HCT116 (cell line): ENCODE measurements around the gene PVRIG. TPM values are rescaled to one million over a fixed set of nuclear protein-coding genes. Genes with fewer than 3 reads are reported as not detected.
"Not testable (repeated sequence)": the region's sequence is repeated elsewhere in the genome, so short reads cannot be mapped to it uniquely, and the experiment has no call there.

Source experiments
- ATAC-seq: fragments of 200-7000 bp; cut with Tn5 transposase; 2 replicates; pipeline ENCODE4 v1.9.1; 2020; ENCODE audit warnings: mild to moderate bottlenecking, moderate library complexity
- BruUV-seq: library from RNA; stranded (reverse); fragments of 400-500 nt; replicated peaks from 2 replicates; lab custom pipeline; 2021; lab: Mats Ljungman, UMichigan
- CTCF ChIA-PET: fragments of 300-600 bp; sonication (Branson Sonifier 250); formaldehyde crosslinking; loops from one replicate; lab custom pipeline; 2021; ENCODE audit warnings: antibody characterized with exemption; lab: Charles Lee
- POLR2A ChIA-PET: fragments of 300-600, 350-600 bp; sonication (Branson Sonifier 250); formaldehyde crosslinking; loops from one replicate; lab custom pipeline; 2021; ENCODE audit warnings: antibody characterized with exemption; lab: Charles Lee
- RAD21 ChIA-PET, 2 experiments: fragments of 300-600 bp; sonication (Branson Sonifier 250); formaldehyde crosslinking; loops; one replicate each; lab custom pipeline; 2023; ENCODE audit warnings: low total read pairs in 2 of 2; ENCODE audit not compliant: uncharacterized antibody in 2 of 2, unreplicated experiment in 2 of 2, low non-redundant PET in 1 of 2; lab: Charles Lee
- DNase-seq: peaks from one replicate; pipeline ENCODE4 v3.0.0-alpha.2; 2010; ENCODE audit warnings: low read depth, low spot score
- H2AFZ ChIP-seq: fragments of 200-600 bp; shearing (Covaris generic), sonication (generic); 2 replicates; pipeline ENCODE4 v1.6.1; 2017; ENCODE audit warnings: low read depth, mixed run types, mixed read lengths, antibody characterized with exemption, low read length; ENCODE audit not compliant: poor library complexity, severe bottlenecking
- H3K27ac ChIP-seq: 2 replicates; pipeline ENCODE4 v1.5.1; 2012; ENCODE audit warnings: low read depth, low read length
- H3K27me3 ChIP-seq: fragments of 200-600 bp; sonication (generic); 2 replicates; pipeline ENCODE4 v1.6.1; 2016; ENCODE audit warnings: mixed run types, low read length, mixed read lengths; ENCODE audit not compliant: insufficient read depth
- H3K36me3 ChIP-seq, 2 experiments: fragments of 200-500 bp in 1 of 2; fragments of 200-600 bp in 1 of 2; sonication (Bioruptor generic) in 1 of 2; sonication (generic) in 1 of 2; 2 replicates each; pipeline versions ENCODE4 v1.5.1 to v1.6.1; 2014 to 2016; ENCODE audit warnings: low read length in 2 of 2, inconsistent platforms in 1 of 2, mixed read lengths in 1 of 2, mixed run types in 1 of 2; ENCODE audit not compliant: insufficient read depth in 2 of 2, control insufficient read depth in 1 of 2
- H3K4me1 ChIP-seq, 2 experiments: fragments of 200-600 bp in 1 of 2; sonication (generic) in 1 of 2; 2 replicates each; pipeline versions ENCODE4 v1.5.1 to v1.6.1; 2012 to 2017; ENCODE audit warnings: low read length in 2 of 2, inconsistent platforms in 1 of 2, mild to moderate bottlenecking in 1 of 2, mixed read lengths in 1 of 2, mixed run types in 1 of 2, moderate library complexity in 1 of 2; ENCODE audit not compliant: insufficient read depth in 2 of 2, control insufficient read depth in 1 of 2
- H3K4me2 ChIP-seq: fragments of 200-600 bp; sonication (generic); 2 replicates; pipeline ENCODE4 v1.6.1; 2017; ENCODE audit warnings: mixed run types, low read length, mixed read lengths
- H3K4me3 ChIP-seq, 2 experiments: fragments of 200-600 bp in 1 of 2; sonication (generic) in 1 of 2; replicated peaks in 1 of 2; 2 replicates each; pipeline ENCODE4 v1.5.1; 2011 to 2016; ENCODE audit warnings: low read length in 2 of 2, control low read depth in 1 of 2, low read depth in 1 of 2, mild to moderate bottlenecking in 1 of 2, mixed read lengths in 1 of 2, mixed run types in 1 of 2
- H3K79me2 ChIP-seq: fragments of 200-600 bp; sonication (generic); 2 replicates; pipeline ENCODE4 v1.6.1; 2017; ENCODE audit warnings: mild to moderate bottlenecking, mixed run types, low read length, moderate library complexity, mixed read lengths; ENCODE audit not compliant: insufficient read depth
- H3K9ac ChIP-seq: fragments of 200-600 bp; sonication (generic); 2 replicates; pipeline ENCODE4 v1.6.1; 2016; ENCODE audit warnings: low read length, mixed read lengths
- H3K9me2 ChIP-seq: fragments of 200-600 bp; sonication (generic), shearing (Covaris generic); 2 replicates; pipeline ENCODE4 v1.6.1; 2017; ENCODE audit warnings: mixed run types, mild to moderate bottlenecking, moderate library complexity; ENCODE audit not compliant: insufficient read depth
- H3K9me3 ChIP-seq, 2 experiments: fragments of 200-500 bp in 1 of 2; fragments of 200-600 bp in 1 of 2; sonication (Bioruptor generic) in 1 of 2; sonication (generic) in 1 of 2; 2 replicates each; pipeline ENCODE4 v1.6.1; 2014 to 2017; ENCODE audit warnings: low read length in 2 of 2, mixed read lengths in 2 of 2, inconsistent platforms in 1 of 2, low read depth in 1 of 2, mild to moderate bottlenecking in 1 of 2, mixed run types in 1 of 2, moderate library complexity in 1 of 2; ENCODE audit not compliant: control insufficient read depth in 1 of 2, insufficient read depth in 1 of 2
- H4K20me1 ChIP-seq: fragments of 200-600 bp; sonication (generic), shearing (Covaris generic); 2 replicates; pipeline ENCODE4 v1.6.1; 2017; ENCODE audit warnings: mixed run types, mild to moderate bottlenecking, moderate library complexity; ENCODE audit not compliant: insufficient read depth
- CBX3 ChIP-seq: IDR thresholded peaks from 2 replicates; pipeline ENCODE4 v1.6.1; 2012; ENCODE audit warnings: low read depth
- EGR1 ChIP-seq: IDR thresholded peaks from 2 replicates; pipeline ENCODE4 v1.6.1; 2012; ENCODE audit warnings: low read depth
- ELF1 ChIP-seq: IDR thresholded peaks from 2 replicates; pipeline ENCODE4 v1.6.1; 2012; ENCODE audit warnings: low read depth, borderline replicate concordance
- POLR2AphosphoS5 ChIP-seq: IDR thresholded peaks from 2 replicates; pipeline ENCODE4 v1.6.1; 2011; ENCODE audit warnings: mild to moderate bottlenecking, low read depth, low read length, moderate library complexity
- REST ChIP-seq: IDR thresholded peaks from 2 replicates; pipeline ENCODE4 v1.6.1; 2012; ENCODE audit warnings: low read depth
- TCF7L2 ChIP-seq: IDR thresholded peaks from 2 replicates; pipeline ENCODE4 v1.7.0; 2011; ENCODE audit warnings: borderline replicate concordance, inconsistent platforms; ENCODE audit not compliant: insufficient read depth, insufficient read length; ENCODE audit errors: extremely low read depth
- intact Hi-C: fragments of 100-400 bp; cut with micrococcal nuclease; formaldehyde crosslinking; loops from 2 replicates; pipeline ENCODE4 v1.10.0; 2022
- total RNA-seq: library from RNA; stranded (reverse); gene quantifications from one replicate; pipeline ENCODE4 v1.2.1, GENCODE V29; 2021; ENCODE audit not compliant: unreplicated experiment

Gene PVRIG
- total RNA-seq, 1 experiment from 2014 or later = 0.30 TPM

GRCh38 chr7:100221767-100222444, 2.2 kb downstream of the PVRIG start:
- no peaks in the 10 kb centered on the region for H3K27me3 ChIP-seq
- no peak overlapping the region for H3K4me2 ChIP-seq
- H3K27ac ChIP-seq = no peak overlapping the region
- ChIA-PET POLR2A (no interaction called here), CTCF (no interaction called here), RAD21 (no interaction called here)
- TF ChIP-seq TCF7L2 (no peak), CBX3 (no peak), EGR1 (no peak)
- intact Hi-C loops = no loop called here
- no peaks in the 10 kb centered on the region for H3K36me3 ChIP-seq
- H4K20me1 ChIP-seq = no peaks in the 10 kb centered on the region
- no peak overlapping the region for H3K9ac ChIP-seq
- no peaks in the 10 kb centered on the region for H3K9me3 ChIP-seq
- H3K4me1 ChIP-seq = no peaks in the 10 kb centered on the region
- no peak overlapping the region for H3K4me3 ChIP-seq
- ATAC-seq (no peak), DNase-seq (no peak)
- H3K79me2 ChIP-seq = no peaks in the 10 kb centered on the region
- H2AFZ ChIP-seq = no peak overlapping the region
- H3K9me2 ChIP-seq = no peaks in the 10 kb centered on the region
- BruUV-seq = no TSS peak

- no TSS peak for BruUV-seq
- ChIA-PET POLR2A (no interaction called here), RAD21 (no interaction called here), CTCF (no interaction called here)
- Histone ChIP-seq H3K79me2 (no peaks in the 10 kb centered on the region), H2AFZ (no peak overlapping the region), H4K20me1 (no peaks in the 10 kb centered on the region), H3K4me3 (no peak overlapping the region), H3K9me2 (no peaks in the 10 kb centered on the region), H3K27me3 (no peaks in the 10 kb centered on the region), H3K9ac (no peak overlapping the region), H3K27ac (no peak overlapping the region), H3K36me3 (no peaks in the 10 kb centered on the region), H3K4me2 (no peak overlapping the region), H3K9me3 (no peaks in the 10 kb centered on the region), H3K4me1 (no peaks in the 10 kb centered on the region)
- TF ChIP-seq ELF1 (no peak), CBX3 (no peak), POLR2AphosphoS5 (no peak), REST (no peak)
- no peak for ATAC-seq
- DNase-seq = no peak
- intact Hi-C loops = no loop called here
These were observed 2.8 kb downstream of the PVRIG start for GRCh38 chr7:100222445-100223132.

GRCh38 chr7:100223376-100223927, 3.7 kb downstream of the PVRIG start:
- CTCF ChIA-PET, H3K27ac ChIP-seq, BruUV-seq, H2AFZ ChIP-seq, H3K79me2 ChIP-seq, H4K20me1 ChIP-seq, H3K9ac ChIP-seq, H3K9me2 ChIP-seq, H3K27me3 ChIP-seq, RAD21 ChIA-PET, ATAC-seq, H3K36me3 ChIP-seq, intact Hi-C loops, DNase-seq, H3K4me1 ChIP-seq, H3K9me3 ChIP-seq, H3K4me2 ChIP-seq, POLR2A ChIA-PET, H3K4me3 ChIP-seq: not testable (repeated sequence)
